ENCODE data around the gene TSPAN18. TPM values are rescaled to one million over a fixed set of nuclear protein-coding genes. Genes with fewer than 3 reads are reported as not detected.

TSPAN18 gene
- total and polyA plus RNA-seq, 2 of the 4 experiments (the other 2 are of a cell fraction): 0.36 to 1.1 TPM

GRCh38 chr11:44884056-44884455 lies 157.3 kb downstream of the TSPAN18 start:
- Histone ChIP-seq H3K9me3 (ENCODE audit: control insufficient read depth, insufficient read depth, low read length) (no peaks in the 10 kb centered on the region), H2BK15ac (ENCODE audit: low read depth, low read length) (no peak overlapping the region), H3K36me3 (ENCODE audit: control insufficient read depth, insufficient read depth, low read length) (no peaks in the 10 kb centered on the region), H3K4me3 (ENCODE audit: insufficient read depth, low read depth, low read length) (no peak overlapping the region), H3K27me3 (ENCODE audit: control insufficient read depth, insufficient read depth, low read length) (peaks cover 34% of the 10 kb centered on the region), H3K18ac (ENCODE audit: low read depth, low read length) (no peak overlapping the region), H3K79me1 (ENCODE audit: low read depth in 1 of 2, low read length in 2 of 2) (no peaks in the 10 kb centered on the region), H2BK5ac (ENCODE audit: low read depth, low read length, poor library complexity, severe bottlenecking) (no peak overlapping the region), H3K9ac (ENCODE audit: low read depth, low read length) (no peak overlapping the region), H4K8ac (ENCODE audit: low read depth in 2 of 2, low read length in 2 of 2) (no peak overlapping the region), H3K14ac (replicated peaks; ENCODE audit: low read depth, low read length) (no peak overlapping the region), H3K4me2 (ENCODE audit: low read depth, low read length) (no peak overlapping the region), H3K9me1 (ENCODE audit: insufficient read depth, low read length) (no peaks in the 10 kb centered on the region), H3K27ac (ENCODE audit: insufficient read depth, low read length) (no peak overlapping the region), H3K23ac (ENCODE audit: low read depth, low read length) (no peak overlapping the region), H3K56ac (ENCODE audit: extremely low read depth, insufficient read depth, low read length) (no peak overlapping the region), H4K20me1 (ENCODE audit: insufficient read depth, low read length) (no peaks in the 10 kb centered on the region), H2AK9ac (replicated peaks; ENCODE audit: low read depth, low read length, poor library complexity) (no peak overlapping the region), H2BK20ac (ENCODE audit: low read depth, low read length) (no peak overlapping the region), H3K4me1 (ENCODE audit: control insufficient read depth, insufficient read depth, low read length) (peaks cover 11% of the 10 kb centered on the region), H2AK5ac (ENCODE audit: low read depth, low read length) (no peak overlapping the region), H4K5ac (ENCODE audit: low read depth, low read length) (no peak overlapping the region), H2AFZ (replicated peaks; ENCODE audit: low read length, poor library complexity) (no peak overlapping the region), H4K91ac (ENCODE audit: insufficient read depth, low read depth, low read length) (no peak overlapping the region), H3K4ac (ENCODE audit: low read depth, low read length) (no peak overlapping the region), H2BK120ac (ENCODE audit: low read depth, low read length) (no peak overlapping the region)
- TF ChIP-seq NFE2L2 (IDR thresholded peaks at IDR 0.05; ENCODE audit: low read depth, low read length) (no peak), CTCF (conservative IDR thresholded peaks at IDR 0.05; ENCODE audit: low read depth, low read length) (no peak), ELK1 (IDR thresholded peaks at IDR 0.05; ENCODE audit: borderline replicate concordance, low read depth, low read length) (no peak), BHLHE40 (IDR thresholded peaks at IDR 0.05; ENCODE audit: low read depth, low read length) (no peak), MXI1 (IDR thresholded peaks at IDR 0.05; ENCODE audit: borderline replicate concordance, low read depth, low read length) (no peak), MAZ (IDR thresholded peaks at IDR 0.05; ENCODE audit: borderline replicate concordance, low read depth, low read length) (no peak)
- DNase-seq (no peak), ATAC-seq (ENCODE audit: low read depth) (no peak)
- POLR2A ChIA-PET (ENCODE audit: unreplicated experiment): no interaction called here
- 100% methylated on average over 2 of the region's 6 CpGs; no CpG with 5 or more reads in 1 of the 2 experiments for WGBS, 2 experiments (ENCODE audit: extremely low coverage in 2 of 2, insufficient read length in 1 of 2)
- CTCF ChIA-PET: interaction anchor here (0.9 kb wide), 1 partner anchor 10 kb away, joined by 3 read pairs; no protein-coding TSS in a partner anchor
- in situ Hi-C loops (cut with MboI; ENCODE audit: low sequenced_read_pairs): no loop called here
- dilution Hi-C loops (cut with HindIII; ENCODE audit: low sequenced_read_pairs, unreplicated experiment): loop anchor here (25.0 kb wide), 1 partner anchor 122 kb away; no protein-coding TSS in a partner anchor
- BruUV-seq (replicated peaks): no TSS peak
- intact Hi-C loops (cut with micrococcal nuclease): no loop called here

All from IMR-90 (cell line).